D721Med (cell line): ENCODE measurements around the gene EFEMP2.

ENCODE experiments used
- DNase-seq: peaks from one replicate; pipeline ENCODE4 v3.0.0; 2011; ENCODE audit warnings: low spot score; ENCODE audit not compliant: insufficient read length
- FAIRE-seq: peaks from 2 replicates; lab custom pipeline; 2011; peaks lifted over from hg19 to GRCh38; lab: Jason Lieb, UNC
- TF ChIP-seq, protein P1 (sequence below): IDR thresholded peaks from 2 replicates; pipeline ENCODE4 v1.5.1; 2012; ENCODE audit warnings: mild to moderate bottlenecking, control low read depth; ENCODE audit not compliant: insufficient read depth; ENCODE audit errors: missing control alignments

EFEMP2 gene

DNA sequence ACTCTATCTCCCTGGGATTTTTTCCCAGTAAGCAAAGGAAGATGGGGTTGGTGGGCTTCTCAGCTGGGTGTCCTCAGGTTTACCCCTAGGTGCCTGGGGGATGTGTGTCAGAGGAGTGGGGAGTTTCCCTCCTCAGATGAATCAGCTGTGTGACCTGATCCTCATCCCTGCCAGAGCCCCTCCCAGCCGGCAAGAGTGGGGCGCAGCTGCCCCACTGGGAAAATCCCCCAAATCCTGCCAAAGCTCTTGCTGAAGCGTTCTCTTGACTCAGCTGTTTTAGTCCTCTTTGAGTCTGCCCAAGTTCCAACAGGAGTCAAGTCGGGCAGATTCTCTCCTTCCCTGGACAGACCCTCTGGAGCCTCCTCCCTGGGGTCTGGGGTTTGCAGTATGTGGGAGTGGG, 40.2 kb upstream of the EFEMP2 start:
- no peak for FAIRE-seq
- no peak for DNase-seq
- TF ChIP-seq, protein P1, sequence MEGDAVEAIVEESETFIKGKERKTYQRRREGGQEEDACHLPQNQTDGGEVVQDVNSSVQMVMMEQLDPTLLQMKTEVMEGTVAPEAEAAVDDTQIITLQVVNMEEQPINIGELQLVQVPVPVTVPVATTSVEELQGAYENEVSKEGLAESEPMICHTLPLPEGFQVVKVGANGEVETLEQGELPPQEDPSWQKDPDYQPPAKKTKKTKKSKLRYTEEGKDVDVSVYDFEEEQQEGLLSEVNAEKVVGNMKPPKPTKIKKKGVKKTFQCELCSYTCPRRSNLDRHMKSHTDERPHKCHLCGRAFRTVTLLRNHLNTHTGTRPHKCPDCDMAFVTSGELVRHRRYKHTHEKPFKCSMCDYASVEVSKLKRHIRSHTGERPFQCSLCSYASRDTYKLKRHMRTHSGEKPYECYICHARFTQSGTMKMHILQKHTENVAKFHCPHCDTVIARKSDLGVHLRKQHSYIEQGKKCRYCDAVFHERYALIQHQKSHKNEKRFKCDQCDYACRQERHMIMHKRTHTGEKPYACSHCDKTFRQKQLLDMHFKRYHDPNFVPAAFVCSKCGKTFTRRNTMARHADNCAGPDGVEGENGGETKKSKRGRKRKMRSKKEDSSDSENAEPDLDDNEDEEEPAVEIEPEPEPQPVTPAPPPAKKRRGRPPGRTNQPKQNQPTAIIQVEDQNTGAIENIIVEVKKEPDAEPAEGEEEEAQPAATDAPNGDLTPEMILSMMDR, result no peak

DNA sequence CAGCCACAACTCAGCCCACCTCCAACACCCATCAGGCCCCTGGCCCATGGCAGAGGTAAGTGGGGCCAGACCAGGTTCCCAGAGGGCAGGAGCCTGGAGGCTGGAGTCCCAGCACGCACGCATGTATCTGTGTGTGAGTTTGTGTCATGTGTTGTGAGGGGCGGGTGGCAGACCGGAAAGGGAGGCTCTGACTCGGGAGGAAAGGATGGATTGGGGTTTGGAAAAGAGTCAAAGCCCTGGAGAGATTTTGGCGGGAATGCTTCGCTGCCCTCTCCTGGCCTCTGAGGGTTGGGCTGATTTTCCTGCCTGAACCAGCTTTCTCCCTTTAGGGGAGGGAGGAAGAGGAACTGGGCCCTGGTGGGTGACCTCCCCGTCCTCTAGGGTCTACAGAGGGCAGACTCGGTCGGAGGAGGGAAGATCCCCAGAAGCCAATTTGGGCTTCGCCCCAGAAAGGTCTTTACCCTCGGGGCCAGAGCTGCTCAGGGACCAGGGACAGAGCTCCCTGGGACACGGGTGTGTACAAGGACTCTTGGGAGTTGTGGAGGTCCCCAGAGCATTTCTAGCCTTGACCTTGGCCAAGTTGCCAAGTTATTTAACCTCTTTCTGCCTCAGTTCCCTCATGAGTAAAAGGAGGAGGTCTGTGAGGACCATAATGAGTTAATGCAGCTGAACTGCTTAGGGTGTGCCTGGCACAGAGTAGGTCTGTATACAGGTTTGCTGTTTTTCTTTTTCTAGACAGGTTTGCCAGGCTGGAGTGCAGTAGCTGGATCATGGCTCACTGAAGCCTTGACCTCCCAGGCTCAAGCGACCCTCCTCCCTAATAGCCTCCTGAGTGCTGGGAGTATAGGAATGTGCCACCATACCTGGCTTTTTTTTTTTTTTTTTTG, 39.3 kb upstream of the EFEMP2 start:
- DNase-seq (peak; percentile 65), FAIRE-seq (no peak)
- TF ChIP-seq, protein P1, result peak; percentile 17

- DNase-seq (no peak), FAIRE-seq (no peak)
- TF ChIP-seq, protein P1, result no peak
These were observed 35.3 kb upstream of the EFEMP2 start for GRCh38 chr11:65907878-65908277.

- FAIRE-seq, result no peak
These were observed 34.0 kb upstream of the EFEMP2 start for GRCh38 chr11:65906602-65907001.

DNA sequence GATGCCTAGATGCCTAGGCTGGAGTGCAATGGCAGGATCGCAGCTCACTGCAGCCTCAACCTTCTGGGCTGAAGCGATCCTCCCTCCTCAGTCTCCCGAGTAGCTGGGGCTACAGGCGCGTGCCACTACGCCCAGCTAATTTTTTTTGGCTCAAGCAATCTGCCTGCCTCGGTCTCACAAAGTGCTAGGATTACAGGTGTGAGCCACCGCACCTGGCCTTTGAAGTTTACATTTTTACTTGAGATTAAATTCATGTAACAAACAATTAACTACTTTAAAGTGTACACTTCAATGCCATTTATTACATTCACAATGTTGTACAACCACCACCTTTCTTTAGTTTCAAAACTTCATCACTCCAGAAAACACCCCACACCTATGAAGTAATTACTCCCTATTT, 31.1 kb upstream of the EFEMP2 start:
- TF ChIP-seq, protein P1, result no peak
- FAIRE-seq (no peak), DNase-seq (no peak)

More at GRCh38 chr11:65906602-65907001, 34.0 kb upstream of the EFEMP2 start:
- no peak for DNase-seq
- TF ChIP-seq, protein P1, result no peak

- TF ChIP-seq, protein P1, result no peak
- FAIRE-seq (no peak), DNase-seq (no peak)
These were observed 30.5 kb upstream of the EFEMP2 start for GRCh38 chr11:65903068-65903481.

- FAIRE-seq (no peak), DNase-seq (no peak)
- TF ChIP-seq, protein P1, result no peak
These were observed 28.2 kb upstream of the EFEMP2 start for GRCh38 chr11:65900899-65901180.
